DMS 273 (cell line): ENCODE data around the gene TUBA1A.
"Not testable (repeated sequence)": the region's sequence is repeated elsewhere in the genome, so short reads cannot be mapped to it uniquely, and the experiment has no call there.

Source experiments
- DNase-seq: peaks from one replicate; lab custom pipeline; 2025; ENCODE audit not compliant: unreplicated experiment; lab: John Stamatoyannopoulos, UW

TUBA1A gene

DNA sequence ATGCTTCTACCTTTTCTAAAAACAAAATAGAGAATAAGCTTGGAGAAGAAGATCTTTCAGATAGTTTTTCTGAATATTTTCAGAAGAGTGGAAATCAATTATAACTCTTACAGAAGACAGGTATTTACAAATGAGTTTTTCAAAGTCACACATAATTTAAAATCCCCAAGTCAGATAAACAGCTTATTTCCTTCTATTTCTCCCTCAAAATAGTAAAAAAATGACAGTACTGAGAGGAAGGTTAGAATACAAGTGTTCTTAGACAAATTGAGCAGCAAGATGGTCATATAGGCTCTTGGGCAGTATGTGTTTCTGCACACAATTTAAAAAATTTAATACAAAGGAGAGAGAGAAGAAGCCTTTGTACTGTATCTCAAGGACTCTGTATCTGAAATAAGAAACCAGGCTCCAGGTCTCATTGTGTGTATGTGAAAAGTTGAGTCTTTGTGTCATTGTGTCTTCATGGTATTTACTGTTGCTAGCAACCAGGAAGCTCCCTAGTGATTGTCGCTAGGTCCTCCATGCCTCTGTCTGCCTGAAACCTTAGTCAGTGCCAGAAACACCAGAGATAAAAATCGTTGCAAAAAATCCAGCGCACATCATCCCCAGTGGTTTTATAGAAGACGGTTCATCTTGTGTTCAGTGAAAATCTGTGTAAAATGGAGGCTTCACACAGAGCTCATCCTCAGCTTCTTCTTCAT is 12.9 kb upstream of the TUBA1A start:
- DNase-seq = peak; percentile 57

DNA sequence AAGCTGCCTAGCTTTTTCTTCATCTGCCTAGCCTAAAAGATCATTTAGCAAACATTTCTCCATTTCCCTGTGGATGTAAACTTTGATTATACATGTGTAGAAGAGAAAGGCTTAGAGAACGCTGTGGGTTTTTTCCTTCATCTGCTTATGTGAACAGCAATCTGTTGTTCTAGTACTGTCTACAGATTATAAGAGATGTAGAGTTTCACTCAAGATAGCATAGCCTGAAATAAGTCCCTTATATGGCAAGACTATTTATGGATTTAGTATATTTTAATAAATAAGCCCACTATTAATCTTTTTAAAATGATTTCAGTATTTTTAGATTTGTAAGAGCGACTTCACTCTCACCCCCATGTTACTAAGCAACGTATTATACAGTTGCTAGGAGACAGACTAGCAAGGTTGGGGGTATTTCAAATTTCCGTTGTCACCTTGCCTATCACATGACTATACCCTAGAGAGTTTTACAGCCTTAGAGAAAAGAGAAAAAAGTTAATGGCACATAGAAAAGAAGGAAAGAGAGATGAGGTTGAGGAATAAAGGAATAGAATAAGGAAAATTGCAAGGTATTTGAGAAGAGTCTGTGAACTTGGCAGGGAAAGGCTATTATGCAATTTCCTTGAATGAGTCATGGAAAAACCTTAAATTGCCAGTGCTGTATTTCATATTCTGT is 12.2 kb upstream of the TUBA1A start:
- DNase-seq = peak; percentile 84

GRCh38 chr12:49198431-49199155 is 9.7 kb upstream of the TUBA1A start:
- peak; percentile 81 for DNase-seq

DNA sequence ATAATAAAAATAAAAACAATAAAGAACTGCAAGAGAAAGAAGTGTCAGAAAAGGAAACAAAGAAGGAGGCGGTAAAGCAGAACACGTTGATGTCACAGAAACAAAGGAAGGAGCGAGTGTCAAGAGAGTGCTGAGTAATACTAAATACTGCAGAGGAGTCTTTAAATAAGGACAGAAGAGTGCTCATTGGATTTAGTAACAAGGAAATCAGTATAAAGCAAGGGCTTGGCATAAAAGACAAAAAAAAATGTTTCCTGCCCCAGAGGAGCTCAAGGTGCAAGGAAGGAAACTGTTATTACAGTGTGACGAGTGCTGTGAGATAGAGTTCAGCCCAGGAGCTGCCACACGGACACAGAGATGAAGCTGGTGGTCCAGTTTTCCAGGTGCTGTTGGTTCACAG is 8.4 kb upstream of the TUBA1A start:
- no peak for DNase-seq

DNA sequence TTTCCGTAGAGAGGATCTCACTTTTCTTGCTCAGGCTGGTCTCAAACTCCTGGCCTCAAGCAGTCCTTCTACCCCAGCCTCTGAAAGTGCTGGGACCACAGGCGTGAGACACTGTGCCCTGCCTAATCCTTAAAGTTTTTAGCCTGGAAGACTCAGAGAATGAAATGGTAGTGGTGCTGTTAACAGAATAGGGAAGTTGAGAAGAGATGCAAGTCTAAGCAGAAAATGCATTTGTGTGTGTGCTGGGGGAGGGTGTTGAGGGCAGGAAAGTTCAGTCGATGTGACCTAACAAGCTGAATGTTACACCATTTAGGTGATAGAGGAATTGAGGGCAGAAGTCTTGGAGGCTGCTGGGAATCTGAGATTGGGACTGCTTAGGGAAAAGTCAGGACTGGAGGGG is 6.9 kb upstream of the TUBA1A start:
- DNase-seq = no peak

GRCh38 chr12:49193746-49194145 is 4.9 kb upstream of the TUBA1A start:
- not testable (repeated sequence) for DNase-seq

DNA sequence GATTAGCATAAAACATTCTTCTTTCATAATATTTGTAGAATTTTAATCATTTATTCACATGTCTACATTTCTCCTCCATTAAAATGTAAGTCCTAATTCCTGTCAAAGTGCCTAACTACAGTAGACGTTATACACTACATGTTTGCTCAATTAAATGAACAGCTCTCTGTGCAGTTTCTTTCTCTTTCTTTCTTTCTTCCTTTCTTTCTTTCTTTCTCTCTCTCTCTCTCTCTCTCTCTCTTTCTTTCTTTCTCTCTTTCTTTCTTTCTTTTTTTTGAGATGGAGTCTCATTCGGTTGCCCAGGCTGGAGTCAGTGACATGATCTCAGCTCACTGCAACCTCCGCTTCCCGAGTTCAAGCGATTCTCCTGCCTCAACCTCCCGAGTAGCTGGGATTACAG is 2.6 kb upstream of the TUBA1A start:
- DNase-seq = not testable (repeated sequence)

GRCh38 chr12:49190974-49191373 is 2.1 kb upstream of the TUBA1A start:
- peak; percentile 64 for DNase-seq

- DNase-seq = peak; percentile 63
Observed at GRCh38 chr12:49189731-49190716, 1.1 kb upstream of the TUBA1A start.

- DNase-seq = peak; percentile 79
Observed at GRCh38 chr12:49188201-49188915, 522 bp downstream of the TUBA1A start.

DNA sequence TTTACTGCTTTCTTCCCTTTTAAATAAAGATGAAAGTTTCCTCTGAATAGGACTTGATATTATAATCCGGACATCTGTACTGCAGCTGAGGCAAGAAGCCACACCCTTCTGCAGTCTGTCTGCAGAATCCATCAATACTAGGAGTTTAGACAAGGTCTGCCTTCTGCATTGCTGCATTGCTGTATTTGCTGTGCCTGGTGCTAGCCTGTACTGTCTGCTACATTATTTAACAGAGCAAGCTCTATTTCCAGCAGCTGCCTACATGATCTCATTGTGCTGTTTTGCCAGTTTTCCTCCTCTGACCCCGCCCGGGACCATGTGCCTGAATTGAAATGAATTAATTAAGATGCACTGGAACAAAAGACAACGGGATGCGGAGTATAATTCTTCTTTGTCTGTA is 1.7 kb downstream of the TUBA1A start:
- peak; percentile 86 for DNase-seq

DNA sequence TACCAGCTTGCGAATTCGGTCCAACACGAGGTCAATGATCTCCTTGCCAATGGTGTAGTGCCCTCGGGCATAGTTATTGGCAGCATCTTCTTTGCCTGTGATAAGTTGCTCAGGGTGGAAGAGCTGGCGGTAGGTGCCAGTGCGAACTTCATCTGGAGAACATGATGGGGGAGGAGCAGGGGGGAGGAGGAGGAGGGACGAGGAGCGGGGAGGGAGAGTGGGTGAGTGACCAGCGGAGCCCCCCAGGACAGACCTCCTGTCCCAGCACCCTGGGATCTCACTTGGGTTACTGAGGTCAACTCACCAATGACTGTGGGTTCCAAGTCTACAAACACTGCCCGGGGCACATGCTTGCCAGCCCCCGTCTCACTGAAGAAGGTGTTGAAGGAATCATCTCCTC is 2.6 kb downstream of the TUBA1A start:
- DNase-seq = not testable (repeated sequence)

GRCh38 chr12:49184697-49185096 is 4.2 kb downstream of the TUBA1A start:
- not testable (repeated sequence) for DNase-seq

DNA sequence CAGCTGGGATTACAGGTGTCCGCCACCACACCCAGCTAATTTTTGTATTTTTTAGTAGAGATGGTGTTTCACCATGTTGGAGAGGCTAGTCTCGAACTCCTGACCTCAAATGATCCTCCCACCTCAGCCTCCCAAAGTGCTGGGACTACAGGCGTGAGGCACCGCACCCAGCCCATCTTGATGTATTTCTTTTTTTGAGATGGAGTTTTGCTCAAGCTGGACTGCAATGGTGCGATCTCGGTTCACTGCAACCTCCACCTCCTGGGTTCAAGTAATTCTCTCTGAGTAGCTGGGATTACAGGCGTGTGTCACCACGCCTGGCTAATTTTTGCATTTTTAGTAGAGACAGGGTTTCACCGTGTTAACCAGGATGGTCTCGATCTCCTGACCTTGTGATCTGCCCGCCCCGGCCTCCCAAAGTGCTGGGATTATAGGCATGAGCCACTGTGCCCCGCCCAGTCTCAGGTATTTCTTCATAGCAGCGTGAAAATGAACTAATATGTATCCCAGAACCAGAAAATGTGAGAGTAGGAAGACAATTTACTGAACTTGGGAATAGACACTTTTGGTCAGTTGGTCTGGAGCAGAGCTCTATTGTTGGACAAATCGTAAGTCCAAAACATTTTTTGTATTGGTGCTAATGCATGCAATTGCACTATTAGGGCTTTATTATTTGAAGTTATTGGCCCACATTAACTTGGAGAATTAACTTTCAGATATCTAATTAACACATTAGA is 5.5 kb downstream of the TUBA1A start:
- DNase-seq = not testable (repeated sequence)

DNA sequence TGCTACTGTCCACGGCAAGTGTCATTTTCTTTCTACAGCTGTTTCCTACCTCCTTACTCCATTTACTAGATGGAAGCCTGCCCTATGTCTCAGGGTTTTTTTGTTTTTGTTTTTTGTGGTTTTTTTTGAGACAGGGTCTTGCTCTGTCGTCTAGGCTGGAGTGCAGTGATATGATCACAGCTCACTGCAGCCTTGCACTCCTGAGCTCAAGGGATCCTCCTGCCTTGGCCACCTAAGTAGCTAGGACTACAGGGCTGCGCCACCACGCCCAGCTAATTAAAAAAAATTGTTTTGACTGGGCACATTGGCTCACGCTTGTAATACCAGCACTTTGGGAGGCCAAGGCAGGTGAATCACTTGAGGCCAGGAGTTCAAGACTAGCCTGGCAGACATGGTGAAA is 14.7 kb downstream of the TUBA1A start:
- DNase-seq = no peak

DNA sequence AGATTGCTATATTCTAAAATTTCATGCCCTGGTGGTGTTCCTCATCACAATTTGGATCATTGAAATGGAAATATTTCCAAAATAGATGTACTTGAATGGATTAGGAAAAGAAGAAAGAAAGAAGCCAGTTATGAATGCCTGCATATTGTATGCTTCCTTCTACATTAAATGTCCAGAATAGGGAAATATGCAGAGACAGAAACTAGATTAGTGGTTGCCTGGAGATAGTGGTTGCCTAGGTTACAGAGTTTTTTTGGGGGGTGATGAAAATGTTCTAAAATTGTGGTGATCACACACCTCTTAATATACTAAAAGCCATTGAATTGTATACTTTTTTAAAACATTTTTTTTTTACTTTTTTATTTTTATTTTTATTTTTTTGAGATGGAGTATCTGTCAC is 18.0 kb downstream of the TUBA1A start:
- no peak for DNase-seq

GRCh38 chr12:49165114-49165513 is 23.8 kb downstream of the TUBA1A start:
- DNase-seq = no peak

DNA sequence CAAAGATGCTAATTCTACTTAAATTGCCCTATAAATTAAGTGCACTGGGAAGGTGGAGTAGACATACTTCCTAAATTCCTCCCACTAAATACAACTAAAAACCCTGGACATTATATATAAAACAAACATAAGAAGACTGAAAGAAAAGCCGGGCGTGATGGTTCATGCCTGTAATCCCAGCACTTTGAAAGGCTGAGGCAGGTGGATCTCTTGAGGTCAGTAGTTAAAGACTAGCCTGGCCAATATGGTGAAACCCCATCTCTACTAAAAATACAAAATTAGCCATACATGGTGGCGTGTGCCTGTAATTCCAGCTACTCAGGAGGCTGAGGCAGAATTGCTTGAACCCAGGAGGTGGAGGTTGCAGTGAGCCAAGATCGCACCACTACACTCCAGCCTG is 27.0 kb downstream of the TUBA1A start:
- not testable (repeated sequence) for DNase-seq

DNA sequence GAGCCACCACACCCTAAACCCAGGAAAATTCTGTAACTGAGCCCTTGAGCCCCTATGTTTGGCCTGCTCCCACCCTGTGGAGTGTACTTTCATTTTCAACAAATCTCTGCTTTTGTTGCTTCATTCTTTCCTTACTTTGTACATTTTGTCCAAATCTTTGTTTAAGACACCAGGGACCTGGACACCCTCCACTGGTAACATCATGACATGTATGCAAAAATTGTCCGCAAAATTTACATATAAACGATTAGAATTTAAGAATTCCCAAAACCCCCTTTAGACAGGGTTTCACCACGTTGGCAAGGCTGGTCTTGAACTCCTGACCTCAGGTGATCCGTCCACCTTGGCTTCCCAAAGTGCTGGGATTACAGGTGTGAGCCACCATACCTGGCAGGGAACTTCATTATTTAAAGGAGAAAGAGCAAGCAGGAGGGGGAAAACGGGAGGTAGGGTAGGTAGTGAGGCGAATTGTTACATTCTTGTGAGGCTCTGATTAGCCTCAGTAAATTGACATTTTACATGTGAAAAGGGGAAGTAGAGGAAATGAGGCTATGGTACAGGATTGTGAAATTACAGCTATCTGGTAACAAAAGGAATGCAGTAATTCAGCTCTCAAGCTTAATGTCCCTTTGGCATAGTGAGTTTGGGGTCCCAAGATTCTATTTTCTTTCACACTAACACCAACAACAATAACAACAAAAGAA is 27.6 kb downstream of the TUBA1A start:
- no peak for DNase-seq
